ENCODE results near the gene FYN.

The FYN gene

DNA sequence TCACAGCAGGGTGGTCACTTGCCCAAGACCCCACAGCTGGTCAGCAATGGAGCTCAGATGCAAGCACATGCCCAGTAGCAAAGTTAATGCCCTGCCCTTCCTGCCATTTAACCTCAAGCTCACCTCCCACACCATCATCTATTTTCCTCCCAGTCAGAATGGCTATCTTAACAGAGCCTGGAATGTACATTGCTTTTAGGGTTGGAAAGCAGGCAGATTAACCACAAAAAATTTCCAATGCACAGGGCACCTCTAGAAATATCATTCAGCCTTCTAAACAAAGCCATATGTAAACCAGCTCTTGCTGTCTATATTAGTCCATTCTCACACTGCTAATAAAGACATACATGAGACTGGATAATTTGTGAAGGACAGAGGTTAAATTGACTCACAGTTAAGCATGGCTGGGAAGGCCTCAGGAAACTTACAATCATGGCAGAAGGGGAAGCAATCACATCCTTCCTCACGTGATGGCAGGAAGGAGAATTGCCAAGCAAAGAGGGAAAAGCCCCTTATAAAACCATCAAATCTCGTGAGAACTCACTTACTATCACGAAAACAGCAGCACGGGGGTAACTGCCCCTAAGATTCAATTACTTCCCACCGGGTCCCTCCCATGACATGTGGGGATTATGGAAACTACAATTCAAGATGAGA, 106.9 kb downstream of the FYN start:
- no peak for FAIRE-seq

DNA sequence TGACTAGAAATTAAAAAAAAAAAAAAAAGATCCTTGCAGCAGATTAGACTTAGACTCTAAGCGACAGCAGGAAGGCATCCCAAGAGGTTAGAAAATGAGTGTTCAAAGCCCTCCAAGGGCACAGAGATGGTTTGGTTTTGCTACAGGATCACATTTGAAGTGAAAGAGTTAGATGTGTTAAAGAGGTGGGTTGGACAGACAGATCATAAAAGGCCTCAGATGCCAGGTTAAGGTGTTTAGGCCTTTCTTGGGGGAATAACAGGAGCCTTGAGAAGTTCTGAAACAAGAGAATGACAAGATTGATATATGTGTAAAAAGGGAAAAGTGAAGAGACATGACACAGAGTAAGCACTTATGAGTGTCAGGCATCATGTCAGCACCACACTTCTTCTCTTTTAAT, 107.5 kb downstream of the FYN start:
- no peak for FAIRE-seq

GRCh38 chr6:111764238-111765175, 108.7 kb downstream of the FYN start:
- no peak for FAIRE-seq

- FAIRE-seq = no peak
Observed at GRCh38 chr6:111763381-111763780, 109.9 kb downstream of the FYN start.

- no peak for FAIRE-seq
Observed at GRCh38 chr6:111761783-111762312, 111.4 kb downstream of the FYN start.

DNA sequence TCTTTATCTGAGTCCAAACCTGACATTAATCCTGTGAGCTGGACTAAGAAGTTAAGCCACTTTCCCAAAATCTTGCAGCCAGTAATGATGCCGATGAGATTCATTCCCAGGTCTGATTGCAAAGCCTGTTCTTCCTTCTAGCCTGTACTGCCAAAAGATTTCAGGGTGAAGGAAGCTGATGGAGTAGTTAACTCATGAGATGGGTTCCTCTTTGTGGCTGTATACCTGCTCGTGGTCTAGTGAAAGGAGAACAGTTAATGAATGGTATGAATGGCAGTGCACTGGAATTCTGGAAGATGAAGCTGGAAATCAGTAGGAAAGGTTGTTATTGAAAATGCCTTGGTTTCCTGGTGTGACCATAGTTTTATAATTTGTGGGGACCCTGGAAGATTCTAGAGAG, 112.0 kb downstream of the FYN start:
- no peak for FAIRE-seq

- no peak for FAIRE-seq
Observed at GRCh38 chr6:111759836-111760785, 113.1 kb downstream of the FYN start.

- FAIRE-seq = no peak
Observed at GRCh38 chr6:111759331-111759835, 113.9 kb downstream of the FYN start.

- FAIRE-seq = no peak
Observed at GRCh38 chr6:111758608-111759329, 114.5 kb downstream of the FYN start.

GRCh38 chr6:111757342-111757741, 115.9 kb downstream of the FYN start:
- no peak for FAIRE-seq

- FAIRE-seq = no peak
Observed at GRCh38 chr6:111754423-111754822, 118.8 kb downstream of the FYN start.

GRCh38 chr6:111753573-111753972, 119.7 kb downstream of the FYN start:
- FAIRE-seq = no peak

DNA sequence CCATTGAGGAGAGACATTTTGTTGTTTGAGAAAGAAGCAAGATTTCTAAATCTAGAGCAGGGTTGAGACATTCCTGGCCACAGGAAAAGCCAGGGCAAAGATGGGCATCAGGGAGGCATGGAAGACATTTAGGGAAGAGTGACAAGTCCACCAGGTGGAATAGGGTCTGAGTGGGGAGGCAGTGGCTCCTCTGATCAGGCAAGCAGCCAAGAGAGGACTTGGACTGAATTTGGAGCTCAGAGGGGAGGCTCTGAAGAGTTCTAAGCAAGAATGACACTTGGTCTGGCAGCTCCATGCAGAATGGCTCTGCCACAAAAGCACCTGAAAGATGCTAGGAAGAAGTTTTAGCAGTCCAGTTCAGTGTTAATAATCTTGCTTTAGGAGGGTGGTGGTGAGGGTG, 120.8 kb downstream of the FYN start:
- no peak for FAIRE-seq

DNA sequence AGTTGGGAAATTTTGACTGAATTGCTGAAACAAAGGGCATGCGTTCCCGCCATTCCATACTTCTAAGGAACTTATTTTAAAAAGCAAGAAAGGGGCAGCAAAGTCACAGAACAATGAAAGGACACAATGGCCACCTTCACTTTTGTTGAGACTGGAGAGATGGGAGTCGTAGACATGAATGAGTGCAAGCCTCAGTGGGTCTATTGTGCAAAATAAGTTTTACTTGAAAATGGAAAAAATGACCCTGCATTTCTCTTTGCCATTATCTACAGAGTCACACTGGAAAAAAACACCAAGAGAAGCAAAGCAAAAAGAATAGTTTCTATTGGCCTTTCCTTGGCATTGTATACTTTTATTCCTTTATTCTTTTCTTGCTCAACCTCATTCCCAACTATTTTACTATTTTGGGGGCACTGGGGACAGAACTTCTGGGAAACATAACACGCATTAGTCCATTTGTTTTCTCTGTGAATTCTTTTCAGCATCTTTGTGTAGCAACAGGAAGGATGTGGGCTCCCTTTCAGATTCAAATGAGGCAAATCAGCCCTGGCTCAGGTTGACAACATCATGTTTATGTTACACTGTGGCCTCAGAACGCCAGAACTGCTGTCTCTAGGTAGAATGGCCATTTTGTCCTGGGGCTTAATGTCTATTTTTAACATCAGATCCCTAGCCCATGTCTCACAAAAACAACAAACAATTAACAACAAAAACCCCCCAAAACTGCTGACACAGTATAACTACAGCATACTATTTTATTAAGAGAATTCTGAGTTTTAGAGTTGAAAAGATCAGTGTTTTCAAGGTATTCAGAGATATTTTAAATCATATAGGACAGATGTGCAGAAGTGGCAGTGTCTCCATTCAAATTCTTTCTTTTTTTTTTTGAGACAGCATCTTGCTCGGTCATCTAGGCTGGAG, 122.2 kb downstream of the FYN start:
- FAIRE-seq = no peak

DNA sequence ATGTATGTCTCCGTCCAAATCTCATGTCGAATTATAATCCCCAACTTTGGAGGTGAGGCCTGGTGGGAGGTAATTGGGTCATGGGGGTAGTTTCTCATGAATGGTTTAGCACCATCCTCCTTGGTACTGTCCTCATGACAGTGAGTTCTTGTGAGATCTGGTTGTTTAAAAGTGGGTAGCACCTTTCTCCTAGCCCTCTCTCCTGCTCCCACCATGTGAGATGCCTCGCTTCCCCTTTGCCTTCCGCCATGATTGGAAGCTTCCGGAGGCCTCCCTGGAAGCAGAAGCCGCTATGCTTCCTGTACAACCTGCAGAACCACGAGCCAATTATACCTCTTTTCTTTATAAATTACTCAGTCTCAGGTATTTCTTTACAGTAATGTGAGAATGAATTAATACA, 123.1 kb downstream of the FYN start:
- FAIRE-seq = no peak

GRCh38 chr6:111748231-111748647, 125.0 kb downstream of the FYN start:
- FAIRE-seq = no peak

DNA sequence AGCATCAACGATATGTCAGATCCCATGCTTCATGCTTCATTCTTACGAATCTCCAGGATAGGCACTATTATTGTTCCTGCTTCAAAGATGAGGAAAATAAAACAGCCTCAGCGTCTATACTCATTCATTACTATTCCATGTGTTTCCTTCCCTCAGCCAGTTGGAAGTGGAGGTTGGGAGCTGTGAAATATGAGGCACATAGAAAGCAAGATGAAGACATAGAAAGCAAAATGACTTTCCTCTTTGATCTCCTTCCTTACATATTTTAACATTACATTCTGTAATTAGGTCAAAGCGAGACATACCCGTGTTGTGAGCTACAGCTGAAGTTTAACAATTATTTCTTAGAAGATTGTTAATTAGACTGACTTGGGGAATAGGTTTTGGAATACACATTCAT, 125.4 kb downstream of the FYN start:
- no peak for FAIRE-seq

DNA sequence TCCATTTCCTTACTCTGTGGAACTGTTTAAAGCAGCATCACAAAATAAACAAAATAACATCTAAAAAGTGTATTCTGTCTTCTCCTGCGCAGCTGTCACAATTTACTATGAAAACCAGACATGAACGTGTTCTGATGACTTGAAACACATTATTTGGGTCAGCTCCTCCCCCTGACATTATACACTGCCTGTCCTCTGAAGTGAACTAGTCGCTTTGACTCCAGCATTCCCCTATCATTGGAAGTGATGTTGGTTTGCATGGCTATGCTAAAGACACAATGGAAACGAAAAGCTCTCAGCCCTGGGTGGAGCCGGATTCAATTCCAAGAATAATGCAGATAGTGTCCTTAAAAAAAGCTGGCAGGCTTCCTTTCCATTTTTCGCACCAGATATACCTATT, 125.9 kb downstream of the FYN start:
- no peak for FAIRE-seq

- FAIRE-seq = no peak
Observed at GRCh38 chr6:111746983-111747382, 126.3 kb downstream of the FYN start.

DNA sequence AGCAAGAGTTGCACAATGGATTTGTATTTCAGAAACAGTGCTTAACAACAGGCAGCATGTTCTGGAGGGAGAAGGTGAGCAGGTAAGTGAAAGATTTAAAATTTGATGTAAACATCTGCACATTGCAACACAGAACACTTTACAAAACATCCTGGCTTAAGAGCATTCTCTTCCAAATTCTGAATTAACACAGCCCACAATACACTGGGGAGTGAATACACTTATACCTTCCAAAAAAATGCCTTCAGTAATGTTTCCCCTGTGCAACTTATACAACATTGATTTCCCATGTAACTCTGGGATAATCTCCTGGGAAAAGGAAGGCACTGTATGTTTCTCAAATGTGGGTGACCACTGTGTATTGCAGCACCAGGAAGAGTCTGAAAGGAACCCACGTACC, 127.6 kb downstream of the FYN start:
- no peak for FAIRE-seq

DNA sequence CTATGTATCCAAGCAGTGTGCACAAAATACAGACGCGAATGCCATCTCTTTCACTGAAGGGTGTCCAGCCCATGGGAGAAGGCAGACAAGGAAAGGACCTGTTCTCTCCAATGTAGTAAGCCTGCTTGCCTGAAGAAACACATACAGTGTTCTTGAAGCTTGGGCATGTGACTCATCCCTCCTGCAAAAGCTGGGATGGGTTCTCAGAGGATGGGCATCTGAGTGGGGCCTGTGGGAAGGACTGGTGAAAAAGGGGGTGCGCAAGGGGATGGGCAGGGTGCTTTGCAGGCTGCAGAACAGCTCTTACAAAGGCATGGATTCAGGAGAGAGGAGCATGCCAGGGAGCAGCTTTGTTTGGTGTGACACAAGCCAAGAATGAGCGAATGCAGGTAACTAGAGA, 128.1 kb downstream of the FYN start:
- FAIRE-seq = no peak

All from TTC549 (cell line).